ENCODE results near the gene BCKDK.

BCKDK gene

DNA sequence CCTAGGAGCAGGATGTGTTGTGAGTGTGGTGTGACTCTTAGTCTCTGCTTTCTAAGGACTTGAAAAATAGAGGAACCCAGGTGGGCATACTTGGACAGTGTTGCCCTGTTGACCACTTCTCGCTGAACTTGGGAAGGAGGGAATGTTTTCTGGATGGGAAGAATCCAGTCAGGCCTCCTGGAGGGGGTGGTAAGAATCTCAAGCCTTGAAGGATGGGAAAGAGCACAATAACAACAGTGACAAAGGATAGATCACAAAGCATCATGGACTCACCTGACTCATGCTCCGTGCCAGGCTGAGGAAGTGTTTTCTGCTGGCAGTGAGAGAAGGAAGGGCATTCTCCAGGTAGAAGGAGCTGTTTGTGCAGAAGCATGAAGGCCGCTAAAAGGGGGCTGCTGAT lies 17.7 kb downstream of the BCKDK start:
- Histone ChIP-seq H3K36me3 (ENCODE audit: control insufficient read depth in 5 of 5, insufficient read depth in 5 of 5, low read length in 5 of 5) (peaks cover 5 to 75% (median 59%) of the 10 kb centered on the region in 5 donors), H3K9me3 (ENCODE audit: control insufficient read depth in 5 of 5, low read length in 5 of 5) (no peaks in the 10 kb centered on the region), H3K27ac (ENCODE audit: low read depth, low read length) (no peak overlapping the region), H3K27me3 (ENCODE audit: control insufficient read depth in 5 of 5, insufficient read depth in 4 of 5, low read length in 5 of 5) (no peaks in the 10 kb centered on the region), H3K4me1 (ENCODE audit: control insufficient read depth in 5 of 5, insufficient read depth in 5 of 5, low read length in 5 of 5) (peaks cover 0 to 30% (median 13%) of the 10 kb centered on the region in 5 donors), H3K4me3 (ENCODE audit: low read depth in 1 of 5, low read length in 5 of 5) (no peak overlapping the region), H3K9ac (ENCODE audit: low read length in 5 of 5) (no peak overlapping the region)

DNA sequence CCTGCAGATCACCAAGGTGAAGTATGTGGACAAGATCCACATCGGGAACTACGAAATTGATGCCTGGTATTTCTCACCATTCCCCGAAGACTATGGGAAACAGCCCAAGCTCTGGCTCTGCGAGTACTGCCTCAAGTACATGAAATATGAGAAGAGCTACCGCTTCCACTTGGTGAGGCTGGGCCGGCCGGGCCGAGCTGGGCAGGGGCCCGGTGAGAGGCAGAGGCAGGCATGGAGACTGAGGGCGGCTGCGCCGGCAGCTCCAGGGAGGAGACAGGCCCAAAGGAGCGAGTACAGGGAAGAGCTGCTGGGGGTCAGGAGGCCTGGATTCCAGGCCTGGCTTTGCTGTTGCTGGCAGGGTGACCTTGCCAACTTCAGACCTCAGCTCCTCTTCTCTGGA lies 19.0 kb downstream of the BCKDK start:
- Histone ChIP-seq H3K4me3 (ENCODE audit: low read depth in 1 of 5, low read length in 5 of 5) (no peak overlapping the region), H3K4me1 (ENCODE audit: control insufficient read depth in 5 of 5, insufficient read depth in 5 of 5, low read length in 5 of 5) (peaks cover 0 to 30% (median 13%) of the 10 kb centered on the region in 5 donors), H3K27me3 (ENCODE audit: control insufficient read depth in 5 of 5, insufficient read depth in 4 of 5, low read length in 5 of 5) (no peaks in the 10 kb centered on the region), H3K9me3 (ENCODE audit: control insufficient read depth in 5 of 5, low read length in 5 of 5) (no peaks in the 10 kb centered on the region), H3K9ac (ENCODE audit: low read length in 5 of 5) (no peak overlapping the region), H3K36me3 (ENCODE audit: control insufficient read depth in 5 of 5, insufficient read depth in 5 of 5, low read length in 5 of 5) (peaks cover 2 to 75% (median 61%) of the 10 kb centered on the region in 5 donors), H3K27ac (ENCODE audit: low read depth, low read length) (no peak overlapping the region)

DNA sequence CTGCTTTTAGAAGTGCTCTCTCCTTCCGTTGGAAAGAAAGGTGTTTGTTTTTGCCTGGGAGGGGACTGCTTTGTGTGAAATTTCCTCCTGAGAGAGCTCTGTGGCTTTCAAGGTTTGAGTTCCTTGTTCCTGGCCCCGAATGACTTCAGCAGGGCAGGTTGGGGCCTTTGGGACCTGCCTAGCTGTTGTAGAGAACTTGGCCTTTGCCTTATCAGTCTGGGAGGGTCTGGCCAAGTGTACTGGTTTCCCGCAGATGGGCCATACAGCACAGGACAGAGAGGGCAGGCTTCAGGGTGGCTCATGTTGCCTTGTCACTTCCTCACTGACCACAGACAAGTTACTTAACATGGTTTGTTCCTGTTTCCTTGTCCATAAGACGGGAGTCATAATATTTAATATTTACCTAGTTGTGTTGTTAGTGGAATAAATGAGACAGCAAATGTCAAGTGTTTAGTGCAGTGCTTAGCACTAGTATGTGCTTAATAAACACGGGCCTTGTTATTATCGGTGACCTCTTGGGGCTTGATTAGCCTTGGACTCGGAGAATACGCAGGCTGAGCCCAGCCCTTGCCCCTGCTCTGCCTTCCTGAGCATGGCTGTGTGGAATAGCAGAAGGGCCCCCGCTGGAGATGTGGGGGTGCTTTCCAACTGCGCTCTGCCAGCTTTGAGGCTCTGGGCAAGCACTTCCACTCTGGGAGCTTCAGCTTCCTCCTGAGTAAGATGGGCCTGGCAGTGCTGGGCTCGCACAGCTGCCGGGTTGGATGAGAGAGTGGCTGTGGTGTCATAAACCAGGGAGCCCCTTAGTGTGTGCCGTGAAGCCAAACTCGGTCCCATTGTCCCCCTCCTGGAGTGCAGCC lies 20.8 kb downstream of the BCKDK start:
- Histone ChIP-seq H3K27ac (ENCODE audit: low read depth, low read length) (peak overlapping the region; percentile 46), H3K4me1 (ENCODE audit: control insufficient read depth in 5 of 5, insufficient read depth in 5 of 5, low read length in 5 of 5) (peaks cover 0 to 34% (median 13%) of the 10 kb centered on the region in 5 donors), H3K36me3 (ENCODE audit: control insufficient read depth in 5 of 5, insufficient read depth in 5 of 5, low read length in 5 of 5) (peaks cover 0 to 76% (median 64%) of the 10 kb centered on the region in 5 donors), H3K9ac (ENCODE audit: low read length in 5 of 5) (peak overlapping the region in 3 of 5 donors; percentile 22 to 53 (median 35)), H3K9me3 (ENCODE audit: control insufficient read depth in 5 of 5, low read length in 5 of 5) (no peaks in the 10 kb centered on the region), H3K27me3 (ENCODE audit: control insufficient read depth in 5 of 5, insufficient read depth in 4 of 5, low read length in 5 of 5) (no peaks in the 10 kb centered on the region), H3K4me3 (ENCODE audit: low read depth in 1 of 5, low read length in 5 of 5) (no peak overlapping the region)

DNA sequence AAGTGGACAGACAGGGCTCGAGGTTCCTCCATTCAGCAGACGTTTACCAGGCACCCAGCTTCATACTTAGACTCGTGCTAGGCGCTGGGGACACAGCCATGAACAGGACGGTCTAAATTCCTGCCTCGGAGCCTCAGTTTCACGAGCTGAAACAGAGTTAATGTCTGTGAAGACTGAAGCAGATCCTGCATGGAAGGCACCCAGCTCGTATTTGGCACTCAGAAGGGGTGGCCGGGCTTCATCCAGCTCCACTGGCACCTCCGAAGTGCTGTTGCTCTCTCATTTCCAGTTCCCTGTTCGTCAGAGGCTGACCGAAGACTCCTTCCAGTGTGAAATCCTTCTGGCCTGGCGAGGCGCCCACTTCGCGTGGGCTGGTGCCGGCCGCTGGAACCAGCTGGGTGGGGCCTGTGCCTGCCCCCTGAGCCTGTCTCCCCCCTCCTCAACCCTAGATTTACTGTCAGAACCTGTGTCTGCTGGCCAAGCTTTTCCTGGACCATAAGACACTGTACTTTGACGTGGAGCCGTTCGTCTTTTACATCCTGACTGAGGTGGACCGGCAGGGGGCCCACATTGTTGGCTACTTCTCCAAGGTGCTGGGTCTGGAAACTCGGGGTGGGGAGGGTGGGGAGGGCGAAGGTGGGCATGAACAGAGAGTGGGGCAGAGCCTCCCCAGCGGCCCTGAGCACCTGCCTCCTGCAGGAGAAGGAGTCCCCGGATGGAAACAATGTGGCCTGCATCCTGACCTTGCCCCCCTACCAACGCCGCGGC lies 21.6 kb downstream of the BCKDK start:
- H3K9ac ChIP-seq (ENCODE audit: low read length in 5 of 5), result peak overlapping the region in 3 of 5 donors; percentile 22 to 53 (median 35)
- peaks cover 0 to 71% (median 62%) of the 10 kb centered on the region in 5 donors for H3K36me3 ChIP-seq (ENCODE audit: control insufficient read depth in 5 of 5, insufficient read depth in 5 of 5, low read length in 5 of 5)
- no peak overlapping the region for H3K4me3 ChIP-seq (ENCODE audit: low read depth in 1 of 5, low read length in 5 of 5)
- H3K4me1 ChIP-seq (ENCODE audit: control insufficient read depth in 5 of 5, insufficient read depth in 5 of 5, low read length in 5 of 5), result peaks cover 0 to 42% (median 15%) of the 10 kb centered on the region in 5 donors
- peaks cover 0 to 5% (median under 1%) of the 10 kb centered on the region in 5 donors for H3K27me3 ChIP-seq (ENCODE audit: control insufficient read depth in 5 of 5, insufficient read depth in 4 of 5, low read length in 5 of 5)
- H3K9me3 ChIP-seq (ENCODE audit: control insufficient read depth in 5 of 5, low read length in 5 of 5), result no peaks in the 10 kb centered on the region
- H3K27ac ChIP-seq (ENCODE audit: low read depth, low read length), result peak overlapping the region; percentile 34

DNA sequence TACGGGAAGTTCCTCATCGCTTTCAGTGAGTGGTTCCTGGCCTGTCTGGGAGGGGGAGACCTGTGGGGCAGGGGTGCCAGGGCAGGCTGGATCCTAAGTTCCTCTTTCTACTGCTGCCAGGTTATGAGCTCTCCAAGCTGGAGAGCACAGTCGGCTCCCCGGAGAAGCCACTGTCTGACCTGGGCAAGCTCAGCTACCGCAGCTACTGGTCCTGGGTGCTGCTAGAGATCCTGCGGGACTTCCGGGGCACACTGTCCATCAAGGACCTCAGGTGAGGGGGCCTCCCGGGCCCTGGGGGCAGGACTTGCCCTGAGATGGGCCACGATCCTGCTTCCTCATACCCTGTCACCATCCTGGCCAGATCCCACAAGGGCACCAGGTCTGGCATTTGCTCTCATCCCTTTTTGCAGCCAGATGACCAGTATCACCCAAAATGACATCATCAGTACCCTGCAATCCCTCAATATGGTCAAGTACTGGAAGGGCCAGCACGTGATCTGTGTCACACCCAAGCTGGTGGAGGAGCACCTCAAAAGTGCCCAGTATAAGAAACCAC lies 22.2 kb downstream of the BCKDK start:
- H3K36me3 ChIP-seq (ENCODE audit: control insufficient read depth in 5 of 5, insufficient read depth in 5 of 5, low read length in 5 of 5), result peaks cover 0 to 68% (median 60%) of the 10 kb centered on the region in 5 donors

DNA sequence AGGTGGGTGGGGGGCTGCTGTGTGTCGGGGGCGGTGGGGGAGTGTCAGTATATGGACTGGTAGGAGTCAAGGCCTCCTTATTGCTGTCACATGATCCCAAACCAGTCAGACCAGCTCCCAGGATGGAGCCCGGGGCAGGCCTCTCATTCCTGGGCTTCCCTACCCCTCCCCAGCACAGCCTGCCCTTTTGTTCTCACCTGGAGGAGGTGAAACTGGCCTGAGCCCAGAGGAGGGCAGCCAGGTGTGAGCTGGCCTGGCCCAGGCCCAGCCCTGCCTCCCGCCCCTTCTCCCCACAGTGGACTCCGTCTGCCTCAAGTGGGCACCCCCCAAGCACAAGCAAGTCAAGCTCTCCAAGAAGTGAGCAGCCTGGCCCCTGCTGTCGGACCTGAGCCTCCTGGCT lies 22.7 kb downstream of the BCKDK start:
- H3K4me3 ChIP-seq (ENCODE audit: low read depth in 1 of 5, low read length in 5 of 5), result no peak overlapping the region
- H3K27me3 ChIP-seq (ENCODE audit: control insufficient read depth in 5 of 5, insufficient read depth in 4 of 5, low read length in 5 of 5), result peaks cover 0 to 12% (median 9%) of the 10 kb centered on the region in 5 donors
- H3K9ac ChIP-seq (ENCODE audit: low read length in 5 of 5), result no peak overlapping the region
- no peak overlapping the region for H3K27ac ChIP-seq (ENCODE audit: low read depth, low read length)
- H3K9me3 ChIP-seq (ENCODE audit: control insufficient read depth in 5 of 5, low read length in 5 of 5), result no peaks in the 10 kb centered on the region
- H3K36me3 ChIP-seq (ENCODE audit: control insufficient read depth in 5 of 5, insufficient read depth in 5 of 5, low read length in 5 of 5), result peaks cover 0 to 67% (median 60%) of the 10 kb centered on the region in 5 donors
- peaks cover 0 to 44% (median 19%) of the 10 kb centered on the region in 5 donors for H3K4me1 ChIP-seq (ENCODE audit: control insufficient read depth in 5 of 5, insufficient read depth in 5 of 5, low read length in 5 of 5)

More for the DNA sequence above, 22.2 kb downstream of the BCKDK start:
- H3K4me3 ChIP-seq (ENCODE audit: low read depth in 1 of 5, low read length in 5 of 5), result no peak overlapping the region
- peaks cover 0 to 44% (median 19%) of the 10 kb centered on the region in 5 donors for H3K4me1 ChIP-seq (ENCODE audit: control insufficient read depth in 5 of 5, insufficient read depth in 5 of 5, low read length in 5 of 5)
- H3K27me3 ChIP-seq (ENCODE audit: control insufficient read depth in 5 of 5, insufficient read depth in 4 of 5, low read length in 5 of 5), result peaks cover 0 to 10% (median 6%) of the 10 kb centered on the region in 5 donors
- no peaks in the 10 kb centered on the region for H3K9me3 ChIP-seq (ENCODE audit: control insufficient read depth in 5 of 5, low read length in 5 of 5)
- peak overlapping the region in 1 of 5 donors; percentile 36 for H3K9ac ChIP-seq (ENCODE audit: low read length in 5 of 5)
- H3K27ac ChIP-seq (ENCODE audit: low read depth, low read length), result no peak overlapping the region

DNA sequence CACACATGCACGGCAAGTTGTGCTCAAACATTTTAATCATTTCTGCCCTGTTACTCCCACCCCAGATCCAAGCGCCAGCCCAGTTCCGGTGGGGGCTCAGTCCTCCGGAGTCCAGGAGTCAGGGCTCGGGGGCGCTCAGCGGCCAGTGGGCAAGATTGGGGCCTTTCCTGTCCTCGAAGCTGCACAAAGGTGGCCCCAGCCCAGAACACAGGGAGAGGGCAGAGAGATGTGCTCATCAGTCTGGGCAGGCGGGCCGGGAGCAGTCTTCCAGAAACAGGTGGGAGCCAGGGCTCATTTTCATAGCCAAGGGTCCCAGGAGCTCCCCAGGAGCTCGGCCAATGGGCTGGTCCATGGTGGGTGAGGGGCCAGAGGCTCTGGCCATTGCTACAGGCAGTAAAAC lies 23.2 kb downstream of the BCKDK start:
- no peak overlapping the region for H3K9ac ChIP-seq (ENCODE audit: low read length in 5 of 5)
- no peaks in the 10 kb centered on the region for H3K9me3 ChIP-seq (ENCODE audit: control insufficient read depth in 5 of 5, low read length in 5 of 5)
- peaks cover 0 to 65% (median 60%) of the 10 kb centered on the region in 5 donors for H3K36me3 ChIP-seq (ENCODE audit: control insufficient read depth in 5 of 5, insufficient read depth in 5 of 5, low read length in 5 of 5)
- no peak overlapping the region for H3K4me3 ChIP-seq (ENCODE audit: low read depth in 1 of 5, low read length in 5 of 5)
- peaks cover 0 to 44% (median 19%) of the 10 kb centered on the region in 5 donors for H3K4me1 ChIP-seq (ENCODE audit: control insufficient read depth in 5 of 5, insufficient read depth in 5 of 5, low read length in 5 of 5)
- H3K27me3 ChIP-seq (ENCODE audit: control insufficient read depth in 5 of 5, insufficient read depth in 4 of 5, low read length in 5 of 5), result peaks cover 0 to 12% (median 9%) of the 10 kb centered on the region in 5 donors
- no peak overlapping the region for H3K27ac ChIP-seq (ENCODE audit: low read depth, low read length)

DNA sequence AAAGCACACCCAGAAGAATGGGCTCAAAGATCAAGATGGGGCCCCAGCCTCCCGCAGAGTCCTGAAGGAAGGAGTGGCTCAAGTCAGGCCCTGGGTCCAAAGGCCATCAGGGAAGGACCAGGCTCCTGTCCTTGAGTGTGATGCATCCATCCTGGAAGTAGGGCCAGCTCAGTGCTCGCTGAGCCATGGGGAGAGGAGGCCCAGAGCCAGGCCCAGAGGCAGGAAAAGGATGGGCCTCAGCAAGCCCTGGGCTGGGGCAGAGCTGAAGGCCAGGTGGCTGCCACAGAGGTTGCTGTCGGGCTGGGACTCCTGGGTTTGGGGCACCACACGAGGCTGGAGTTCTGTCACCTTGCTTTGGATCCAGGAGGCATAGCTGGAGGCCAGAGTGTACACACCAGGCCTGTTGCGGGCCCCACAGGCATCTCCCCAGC lies 23.7 kb downstream of the BCKDK start:
- Histone ChIP-seq H3K36me3 (ENCODE audit: control insufficient read depth in 5 of 5, insufficient read depth in 5 of 5, low read length in 5 of 5) (peaks cover 0 to 64% (median 58%) of the 10 kb centered on the region in 5 donors), H3K27ac (ENCODE audit: low read depth, low read length) (no peak overlapping the region), H3K9ac (ENCODE audit: low read length in 5 of 5) (no peak overlapping the region), H3K27me3 (ENCODE audit: control insufficient read depth in 5 of 5, insufficient read depth in 4 of 5, low read length in 5 of 5) (peaks cover 0 to 12% (median 9%) of the 10 kb centered on the region in 5 donors), H3K9me3 (ENCODE audit: control insufficient read depth in 5 of 5, low read length in 5 of 5) (no peaks in the 10 kb centered on the region), H3K4me3 (ENCODE audit: low read depth in 1 of 5, low read length in 5 of 5) (no peak overlapping the region), H3K4me1 (ENCODE audit: control insufficient read depth in 5 of 5, insufficient read depth in 5 of 5, low read length in 5 of 5) (peaks cover 0 to 44% (median 19%) of the 10 kb centered on the region in 5 donors)

DNA sequence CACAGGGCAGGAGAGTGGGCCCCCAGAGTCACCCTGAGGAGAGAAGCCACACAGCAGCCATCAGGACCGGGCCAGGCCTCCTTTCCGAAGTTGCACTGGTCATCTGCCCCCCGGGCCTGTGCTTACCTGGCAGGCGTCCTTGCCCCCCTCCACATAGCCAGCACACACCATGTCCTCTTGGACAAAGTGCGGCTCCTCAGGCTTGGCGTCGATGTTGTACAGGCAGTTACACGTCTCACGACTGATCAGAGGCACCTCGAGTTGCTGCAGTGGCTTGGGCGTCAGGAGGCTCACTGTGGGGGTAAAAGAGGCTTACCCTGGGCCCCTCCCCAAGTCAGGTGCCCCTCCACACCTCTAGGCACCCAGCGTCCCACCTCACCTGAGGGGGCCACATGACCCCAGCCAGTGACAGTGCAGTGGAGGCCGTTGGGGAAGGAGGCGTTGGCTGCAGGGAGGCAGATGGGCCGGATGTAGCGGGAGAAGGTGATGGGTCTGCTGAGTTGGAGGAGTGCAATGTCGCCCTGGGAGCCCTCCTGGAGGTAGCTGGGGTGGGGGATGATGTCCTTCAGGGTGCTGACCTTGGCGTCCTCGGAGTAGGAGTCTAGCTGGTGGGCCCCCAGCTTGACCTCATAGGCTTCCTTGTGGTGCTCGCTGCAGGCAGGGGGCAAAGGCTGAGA lies 24.3 kb downstream of the BCKDK start:
- peaks cover 0 to 44% (median 19%) of the 10 kb centered on the region in 5 donors for H3K4me1 ChIP-seq (ENCODE audit: control insufficient read depth in 5 of 5, insufficient read depth in 5 of 5, low read length in 5 of 5)
- no peak overlapping the region for H3K27ac ChIP-seq (ENCODE audit: low read depth, low read length)
- H3K36me3 ChIP-seq (ENCODE audit: control insufficient read depth in 5 of 5, insufficient read depth in 5 of 5, low read length in 5 of 5), result peaks cover 0 to 58% (median 52%) of the 10 kb centered on the region in 5 donors
- no peaks in the 10 kb centered on the region for H3K9me3 ChIP-seq (ENCODE audit: control insufficient read depth in 5 of 5, low read length in 5 of 5)
- no peak overlapping the region for H3K9ac ChIP-seq (ENCODE audit: low read length in 5 of 5)
- no peak overlapping the region for H3K4me3 ChIP-seq (ENCODE audit: low read depth in 1 of 5, low read length in 5 of 5)
- peaks cover 0 to 12% (median 9%) of the 10 kb centered on the region in 5 donors for H3K27me3 ChIP-seq (ENCODE audit: control insufficient read depth in 5 of 5, insufficient read depth in 4 of 5, low read length in 5 of 5)
